Measurements from ENCODE around the gene OR9A2.

DNA sequence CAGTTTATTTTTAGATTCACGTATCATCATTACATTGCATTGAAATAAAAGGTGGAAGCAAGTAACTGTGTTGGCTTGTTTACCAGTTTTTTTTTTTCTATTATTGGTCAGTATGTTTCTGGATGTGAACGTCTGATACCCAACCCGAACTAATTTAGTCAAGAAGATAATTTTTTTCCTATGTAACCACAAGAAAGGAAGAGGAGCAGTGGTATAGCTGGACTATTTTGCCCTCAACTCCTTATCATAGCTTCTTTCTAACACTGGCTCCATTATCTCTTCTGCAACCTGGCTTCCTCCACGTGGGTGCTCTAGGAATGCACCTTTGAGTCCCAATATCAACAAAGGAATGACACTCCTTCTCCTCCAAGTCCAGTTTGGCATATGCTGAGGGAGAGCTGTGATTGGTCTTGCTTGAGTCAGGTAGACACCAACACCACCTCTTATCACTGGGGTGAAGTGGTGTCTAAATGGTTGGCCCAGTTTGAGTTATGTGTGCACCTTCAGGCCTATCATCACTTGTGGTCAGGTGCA, 29.4 kb downstream of the OR9A2 start:
- TF ChIP-seq CTCF (conservative IDR thresholded peaks at IDR 0.05) (no peak), EZH2 (IDR thresholded peaks at IDR 0.05; ENCODE audit: low read depth) (no peak)
